Right atrium auricular region (tissue), 2 donors: ENCODE measurements around the gene CFAP68. TPM values are rescaled to one million over a fixed set of nuclear protein-coding genes. Genes with fewer than 3 reads are reported as not detected.

ENCODE experiments used
- DNase-seq: peaks from one replicate; pipeline ENCODE4 v3.0.0-alpha.2; 2019; ENCODE audit warnings: low spot score
- H3K27ac ChIP-seq, 2 donors: fragments of 200-600 bp; sonication (generic); 1 replicate in 1 of 2; 2 replicates in 1 of 2; pipeline ENCODE4 v1.5.1; 2016 to 2019
- H3K27me3 ChIP-seq, 2 donors: fragments of 200-600 bp; sonication (generic); one replicate each; pipeline versions ENCODE4 v1.5.1 to v1.6.0; 2017 to 2019
- H3K36me3 ChIP-seq: fragments of 200-600 bp; sonication (generic); one replicate; pipeline ENCODE4 v1.5.1; 2016
- H3K4me1 ChIP-seq, 2 donors: fragments of 200-600 bp; sonication (generic); one replicate each; pipeline versions ENCODE4 v1.5.1 to v1.6.0; 2017 to 2019
- H3K4me3 ChIP-seq, 2 donors: fragments of 200-600 bp; sonication (generic); 1 replicate in 1 of 2; 2 replicates in 1 of 2; pipeline ENCODE4 v1.5.1; 2017 to 2019; ENCODE audit warnings: mild to moderate bottlenecking in 1 of 2, moderate library complexity in 1 of 2
- H3K9me3 ChIP-seq, 2 donors: fragments of 200-600 bp; sonication (generic); one replicate each; pipeline ENCODE4 v1.5.1; 2019
- total RNA-seq, 2 donors: library from RNA; depleted of rRNA; stranded (reverse); fragments of >200 nt; gene quantifications; one replicate each; pipeline ENCODE4 v1.1.0, GENCODE V29; 2016
- TF ChIP-seq, protein P1 (sequence below), 2 donors: fragments of 200-600 bp; sonication (generic); IDR thresholded peaks; one replicate each; pipeline ENCODE4 v1.5.1; 2019; ENCODE audit warnings: antibody characterized with exemption in 2 of 2

Gene CFAP68
- total RNA-seq, 2 donors from 2014 or later, result 27.7 to 40.9 TPM

GRCh38 chr11:111910676-111911562 is 31.6 kb downstream of the CFAP68 start:
- peak overlapping the region; percentile 98 to 100 for H3K27ac ChIP-seq
- no peak for DNase-seq
- TF ChIP-seq, protein P1, sequence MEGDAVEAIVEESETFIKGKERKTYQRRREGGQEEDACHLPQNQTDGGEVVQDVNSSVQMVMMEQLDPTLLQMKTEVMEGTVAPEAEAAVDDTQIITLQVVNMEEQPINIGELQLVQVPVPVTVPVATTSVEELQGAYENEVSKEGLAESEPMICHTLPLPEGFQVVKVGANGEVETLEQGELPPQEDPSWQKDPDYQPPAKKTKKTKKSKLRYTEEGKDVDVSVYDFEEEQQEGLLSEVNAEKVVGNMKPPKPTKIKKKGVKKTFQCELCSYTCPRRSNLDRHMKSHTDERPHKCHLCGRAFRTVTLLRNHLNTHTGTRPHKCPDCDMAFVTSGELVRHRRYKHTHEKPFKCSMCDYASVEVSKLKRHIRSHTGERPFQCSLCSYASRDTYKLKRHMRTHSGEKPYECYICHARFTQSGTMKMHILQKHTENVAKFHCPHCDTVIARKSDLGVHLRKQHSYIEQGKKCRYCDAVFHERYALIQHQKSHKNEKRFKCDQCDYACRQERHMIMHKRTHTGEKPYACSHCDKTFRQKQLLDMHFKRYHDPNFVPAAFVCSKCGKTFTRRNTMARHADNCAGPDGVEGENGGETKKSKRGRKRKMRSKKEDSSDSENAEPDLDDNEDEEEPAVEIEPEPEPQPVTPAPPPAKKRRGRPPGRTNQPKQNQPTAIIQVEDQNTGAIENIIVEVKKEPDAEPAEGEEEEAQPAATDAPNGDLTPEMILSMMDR (IDR thresholded peaks at IDR 0.05), result no peak
- H3K4me3 ChIP-seq, result peak overlapping the region; percentile 66 to 75
- peaks cover 35% of the 10 kb centered on the region for H3K36me3 ChIP-seq
- no peaks in the 10 kb centered on the region for H3K27me3 ChIP-seq
- peaks cover 0 to 8% of the 10 kb centered on the region in 2 donors for H3K4me1 ChIP-seq
- H3K9me3 ChIP-seq, result no peaks in the 10 kb centered on the region

DNA sequence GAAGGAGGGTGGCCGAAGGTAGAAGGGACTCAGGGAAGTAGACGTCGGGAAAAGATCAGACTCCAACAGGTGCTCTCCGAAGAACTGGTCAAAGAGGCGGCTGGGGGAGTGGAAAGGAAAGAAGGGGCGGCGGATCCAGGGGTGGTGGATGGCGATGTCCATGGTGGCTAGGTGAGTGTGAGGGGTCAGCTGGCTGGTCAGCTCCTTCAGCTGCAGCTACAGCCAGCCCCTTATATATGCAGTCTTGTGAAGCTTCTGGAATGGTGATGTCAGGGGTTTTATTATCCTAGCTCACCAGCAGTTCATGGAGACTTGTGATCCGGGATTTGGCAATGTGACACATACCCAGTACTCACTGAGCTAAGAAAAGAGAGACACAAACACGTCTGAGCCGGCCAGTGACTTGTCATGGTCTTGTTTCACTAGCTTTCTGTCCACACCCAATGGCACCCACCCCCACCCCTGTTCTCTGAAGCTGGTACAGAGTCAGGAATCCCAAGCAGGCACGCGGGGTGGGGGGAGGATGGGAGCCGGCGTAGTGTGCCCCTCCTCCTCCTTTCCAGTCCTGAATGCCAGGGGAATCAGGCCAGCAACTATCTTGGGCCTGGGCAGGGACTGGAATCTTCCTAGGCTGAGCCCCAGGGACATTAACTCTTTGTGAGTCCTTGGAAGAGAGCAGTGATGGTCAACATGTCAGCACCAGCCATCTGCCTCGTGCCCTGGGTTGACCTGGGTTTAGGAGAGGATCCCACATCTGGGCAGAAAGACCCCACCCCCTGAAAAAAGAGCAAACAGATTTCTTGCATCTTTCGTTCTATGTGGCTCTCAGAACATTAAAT is 32.4 kb downstream of the CFAP68 start, which contains the start of gene CRYAB:
CRYAB (minus strand) TSS at position 208 of the 839 bp plus-strand sequence; CDS start at position 162, 46 bp downstream.
- peak within 1 kb of the TSS; percentile 66 to 75 for H3K4me3 ChIP-seq
- peaks cover 35% of the 10 kb centered on the region for H3K36me3 ChIP-seq
- H3K27ac ChIP-seq, result peak within 1 kb of the TSS; percentile 98 to 100
- no peaks in the 10 kb centered on the region for H3K9me3 ChIP-seq
- TF ChIP-seq, protein P1 (IDR thresholded peaks at IDR 0.05), result no peak
- peaks cover 0 to 8% of the 10 kb centered on the region in 2 donors for H3K4me1 ChIP-seq
- peak; percentile 98 for DNase-seq
- no peaks in the 10 kb centered on the region for H3K27me3 ChIP-seq

- TF ChIP-seq, protein P1 (IDR thresholded peaks at IDR 0.05), result no peak
- peak within 1 kb of the TSS; percentile 98 to 100 for H3K27ac ChIP-seq
- H3K36me3 ChIP-seq, result peaks cover 35% of the 10 kb centered on the region
- no peaks in the 10 kb centered on the region for H3K27me3 ChIP-seq
- DNase-seq, result no peak
- H3K4me1 ChIP-seq, result peaks cover 0 to 8% of the 10 kb centered on the region in 2 donors
- H3K9me3 ChIP-seq, result no peaks in the 10 kb centered on the region
- peak within 1 kb of the TSS; percentile 66 to 75 for H3K4me3 ChIP-seq
Measured at GRCh38 chr11:111912535-111912934, 33.2 kb downstream of the CFAP68 start, which contains the start of gene HSPB2. Gene HSPB2, plus strand, starts transcription at chr11:111912734. Its CDS starts 96 bp downstream, at chr11:111912830.

DNA sequence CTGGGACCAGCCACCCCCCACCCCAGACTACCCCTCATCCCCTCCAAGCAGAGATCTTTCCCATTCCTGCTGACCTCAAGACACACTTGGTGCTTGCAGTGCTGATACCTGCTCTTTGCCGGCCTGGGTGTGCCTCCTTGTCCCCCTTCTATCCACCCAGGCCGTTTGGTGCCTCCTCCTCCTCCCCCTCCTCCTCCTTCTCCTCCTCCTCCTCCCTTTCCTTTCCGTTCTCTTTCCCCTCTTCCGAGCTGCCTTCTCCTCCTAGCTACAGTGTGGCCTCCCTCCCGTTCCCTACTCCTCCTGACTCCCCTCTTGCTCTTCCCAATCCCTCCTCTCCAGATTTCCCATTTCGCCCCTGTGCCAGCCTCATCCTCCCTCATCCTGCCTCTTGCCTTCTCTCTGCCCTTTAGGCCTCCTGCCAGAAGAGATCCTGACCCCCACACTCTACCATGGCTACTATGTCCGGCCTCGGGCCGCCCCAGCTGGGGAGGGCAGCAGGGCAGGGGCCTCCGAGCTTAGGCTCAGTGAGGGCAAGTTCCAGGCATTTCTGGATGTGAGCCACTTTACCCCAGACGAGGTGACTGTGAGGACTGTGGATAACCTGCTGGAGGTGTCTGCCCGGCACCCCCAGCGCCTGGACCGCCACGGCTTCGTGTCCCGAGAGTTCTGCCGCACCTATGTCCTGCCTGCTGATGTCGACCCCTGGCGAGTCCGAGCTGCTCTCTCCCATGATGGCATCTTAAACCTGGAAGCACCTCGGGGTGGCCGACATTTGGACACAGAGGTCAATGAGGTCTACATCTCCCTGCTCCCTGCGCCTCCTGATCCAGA is 33.9 kb downstream of the CFAP68 start:
- H3K4me3 ChIP-seq, result peak overlapping the region; percentile 66 to 75
- peak overlapping the region; percentile 98 to 100 for H3K27ac ChIP-seq
- H3K9me3 ChIP-seq, result no peaks in the 10 kb centered on the region
- peaks cover 30% of the 10 kb centered on the region for H3K36me3 ChIP-seq
- DNase-seq, result no peak
- H3K27me3 ChIP-seq, result no peaks in the 10 kb centered on the region
- peaks cover 0 to 12% of the 10 kb centered on the region in 2 donors for H3K4me1 ChIP-seq
- TF ChIP-seq, protein P1 (IDR thresholded peaks at IDR 0.05), result no peak

DNA sequence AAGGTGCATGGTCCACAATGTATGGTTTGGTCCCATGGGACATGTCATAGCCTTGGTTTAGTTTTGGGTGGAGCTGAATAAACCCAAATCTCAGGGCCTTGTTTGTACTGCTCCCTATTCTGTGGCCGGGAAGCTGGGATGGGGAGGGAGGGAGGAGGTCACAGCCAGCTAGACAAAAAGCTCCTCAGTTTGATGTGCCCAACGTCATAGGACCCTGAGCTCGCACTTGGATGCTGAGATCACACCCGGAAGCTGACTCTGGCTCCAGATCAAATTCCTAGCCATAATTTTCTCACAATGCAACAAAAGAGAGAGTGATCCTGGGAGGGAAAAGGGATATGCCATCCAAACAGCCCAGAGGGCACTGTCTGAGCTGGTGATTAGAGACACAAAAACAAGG is 34.7 kb downstream of the CFAP68 start:
- peak overlapping the region; percentile 66 to 75 for H3K4me3 ChIP-seq
- DNase-seq, result no peak
- H3K36me3 ChIP-seq, result peaks cover 23% of the 10 kb centered on the region
- TF ChIP-seq, protein P1 (IDR thresholded peaks at IDR 0.05), result no peak
- H3K9me3 ChIP-seq, result no peaks in the 10 kb centered on the region
- peak overlapping the region; percentile 98 to 100 for H3K27ac ChIP-seq
- H3K27me3 ChIP-seq, result no peaks in the 10 kb centered on the region
- H3K4me1 ChIP-seq, result peaks cover 0 to 19% of the 10 kb centered on the region in 2 donors
